HG03060 (cell line): ENCODE measurements around the gene KIF22.
"Not testable (repeated sequence)": the region's sequence is repeated elsewhere in the genome, so short reads cannot be mapped to it uniquely, and the experiment has no call there.

Experiments
- ATAC-seq: cut with Tn5 transposase; IDR thresholded peaks from one replicate; pipeline ENCODE4 v1.9.1; 2021; ENCODE audit warnings: low read depth, moderate number of reproducible peaks; ENCODE audit not compliant: unreplicated experiment

The KIF22 gene

DNA sequence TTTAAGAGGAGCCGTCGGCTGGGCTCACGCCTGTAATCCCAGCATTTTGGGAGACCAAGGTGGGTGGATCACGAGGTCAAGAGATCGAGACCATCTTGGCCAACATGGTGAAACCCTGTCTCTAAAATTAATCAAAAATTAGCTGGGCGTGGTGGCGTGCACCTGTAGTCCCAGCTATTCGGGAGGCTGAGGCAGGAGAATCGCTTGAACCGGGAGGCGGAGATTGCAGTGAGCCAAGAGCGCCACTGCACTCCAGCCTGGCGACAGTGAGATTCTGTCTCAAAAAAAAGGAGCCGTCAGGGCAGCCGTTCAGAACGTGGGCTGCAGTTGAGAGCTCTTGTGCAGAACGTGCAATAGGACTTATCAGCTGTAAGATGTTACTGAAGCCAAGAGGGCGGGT lies 2.6 kb downstream of the KIF22 start:
- ATAC-seq, result not testable (repeated sequence)

DNA sequence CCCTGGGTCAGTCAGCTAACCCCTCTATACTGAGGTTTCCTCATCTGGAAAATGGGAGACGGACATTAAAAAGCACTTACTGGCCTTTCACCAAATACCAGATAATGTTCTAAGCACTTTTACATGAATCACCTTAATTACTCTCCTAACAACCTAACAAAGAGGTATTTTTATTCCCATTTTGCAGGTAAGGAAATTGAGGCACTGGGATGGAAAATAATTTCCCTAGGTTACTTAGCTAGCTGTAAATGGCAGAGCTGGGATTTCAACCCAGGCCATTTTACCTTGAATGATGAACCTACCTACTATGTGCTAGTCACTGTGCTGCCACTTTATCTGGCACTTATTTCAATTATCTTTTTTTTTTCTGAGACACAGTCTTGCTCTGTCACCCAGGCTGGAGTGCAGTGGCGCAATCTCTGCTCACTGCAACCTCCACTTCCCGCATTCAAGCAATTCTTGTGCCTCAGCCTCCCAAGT lies 3.7 kb downstream of the KIF22 start:
- ATAC-seq, result no peak

DNA sequence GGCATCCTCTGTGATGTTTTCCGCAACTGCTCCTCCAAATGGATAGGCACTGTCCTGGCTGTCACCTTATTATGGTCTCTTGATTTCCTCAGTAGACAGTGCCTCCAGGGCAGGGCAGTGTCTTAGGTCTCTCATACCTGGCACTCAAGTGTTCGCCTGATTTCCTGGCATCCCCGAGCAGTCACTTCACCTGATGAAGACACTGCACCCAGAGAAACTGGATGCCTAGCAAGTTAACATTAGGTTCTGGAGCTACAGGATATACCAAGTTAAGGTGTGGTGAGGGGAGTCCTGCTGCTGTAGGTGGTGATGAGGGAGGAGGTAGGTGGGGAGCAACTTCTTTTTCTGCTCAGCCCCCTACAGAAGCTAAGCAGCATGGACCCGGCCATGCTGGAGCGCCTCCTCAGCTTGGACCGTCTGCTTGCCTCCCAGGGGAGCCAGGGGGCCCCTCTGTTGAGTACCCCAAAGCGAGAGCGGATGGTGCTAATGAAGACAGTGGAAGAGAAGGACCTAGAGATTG lies 11.9 kb downstream of the KIF22 start:
- ATAC-seq, result no peak

DNA sequence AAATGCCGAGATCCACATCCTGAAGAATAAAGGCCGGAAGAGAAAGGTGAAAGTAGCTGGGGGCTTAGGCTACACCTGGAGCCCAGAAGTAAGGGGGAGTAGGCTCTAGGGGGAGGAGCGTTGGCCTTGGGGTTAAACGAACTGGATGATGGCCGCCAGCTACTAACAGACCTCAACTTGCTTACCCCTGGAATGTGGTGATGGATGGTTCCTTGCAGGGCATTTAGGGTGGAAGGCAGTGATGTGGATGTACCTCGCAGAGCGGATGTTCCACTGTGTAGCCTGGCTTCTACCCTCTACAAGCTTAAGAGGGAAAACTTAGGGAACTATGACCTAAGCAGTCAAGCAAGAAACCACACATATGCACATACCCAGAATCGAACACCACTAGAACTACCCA lies 13.5 kb downstream of the KIF22 start:
- no peak for ATAC-seq

DNA sequence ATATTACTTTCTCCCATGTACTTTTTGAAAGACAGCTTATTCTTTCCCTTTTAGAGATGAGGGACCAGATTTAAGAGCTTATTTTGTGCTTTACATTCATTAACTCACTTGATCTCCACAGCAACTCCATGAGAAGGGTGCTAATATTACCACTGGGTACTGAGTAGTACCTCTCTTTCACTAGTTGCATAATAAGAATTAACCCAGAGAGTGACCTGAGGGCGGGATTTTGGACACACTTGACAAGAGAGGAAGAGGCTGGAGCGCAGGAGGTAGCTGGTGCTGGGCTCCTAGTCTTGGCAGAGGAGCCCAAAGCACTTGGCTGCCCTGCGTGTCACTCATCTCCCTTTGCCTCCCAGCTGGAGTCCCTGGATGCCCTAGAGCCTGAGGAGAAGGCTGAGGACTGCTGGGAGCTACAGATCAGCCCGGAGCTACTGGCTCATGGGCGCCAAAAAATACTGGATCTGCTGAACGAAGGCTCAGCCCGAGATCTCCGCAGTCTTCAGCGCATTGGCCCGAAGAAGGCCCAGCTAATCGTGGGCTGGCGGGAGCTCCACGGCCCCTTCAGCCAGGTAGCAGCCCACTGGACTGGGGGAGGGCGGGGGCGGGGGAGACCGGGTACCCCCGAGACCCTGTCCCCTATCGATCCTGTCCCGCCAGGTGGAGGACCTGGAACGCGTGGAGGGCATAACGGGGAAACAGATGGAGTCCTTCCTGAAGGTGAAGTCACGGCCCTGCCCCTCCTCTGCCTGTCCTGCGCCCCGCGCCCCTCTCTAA lies 14.1 kb downstream of the KIF22 start:
- no peak for ATAC-seq

DNA sequence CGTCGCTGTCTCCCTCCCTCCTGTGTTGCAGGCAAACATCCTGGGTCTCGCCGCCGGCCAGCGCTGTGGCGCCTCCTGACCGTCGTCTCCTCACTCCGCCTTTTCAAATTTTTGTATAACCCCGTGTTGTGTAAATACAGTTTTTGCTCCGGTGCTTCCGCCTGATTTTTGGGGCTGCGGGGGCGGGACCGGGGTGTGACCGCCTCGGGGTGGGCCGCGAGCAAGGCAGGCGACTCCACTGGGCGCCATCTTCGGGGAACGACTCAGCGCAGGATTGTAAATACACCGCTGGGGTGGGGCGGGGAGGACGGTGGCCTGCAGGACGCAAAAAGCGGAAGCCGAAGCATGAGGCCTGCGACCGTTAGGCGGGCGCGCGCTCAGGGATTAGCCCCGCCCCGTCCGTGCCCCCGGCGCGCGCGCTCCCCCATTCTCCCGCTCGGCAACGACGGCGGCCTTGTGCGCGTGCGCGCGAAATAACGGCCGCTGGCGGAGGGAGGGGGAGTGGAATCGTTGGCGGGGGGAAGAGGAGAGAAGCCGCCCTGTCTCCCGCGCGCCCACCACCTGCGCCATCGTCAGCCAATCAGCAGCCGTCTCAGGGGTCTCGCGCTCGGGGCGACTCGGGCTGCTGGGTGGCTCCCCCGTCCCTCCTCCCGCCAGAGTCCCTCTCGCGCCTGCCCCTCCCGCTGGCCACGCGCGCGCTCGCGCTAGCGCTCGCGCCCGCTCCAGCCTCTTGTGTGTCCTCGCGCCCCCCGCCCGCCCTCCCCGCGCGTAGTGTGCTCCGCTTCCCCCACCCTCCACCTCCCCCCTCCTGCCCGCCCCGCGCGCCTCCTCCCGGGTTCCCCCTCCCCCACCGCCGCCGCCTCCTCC lies 14.9 kb downstream of the KIF22 start:
- peak; percentile 37 for ATAC-seq

DNA sequence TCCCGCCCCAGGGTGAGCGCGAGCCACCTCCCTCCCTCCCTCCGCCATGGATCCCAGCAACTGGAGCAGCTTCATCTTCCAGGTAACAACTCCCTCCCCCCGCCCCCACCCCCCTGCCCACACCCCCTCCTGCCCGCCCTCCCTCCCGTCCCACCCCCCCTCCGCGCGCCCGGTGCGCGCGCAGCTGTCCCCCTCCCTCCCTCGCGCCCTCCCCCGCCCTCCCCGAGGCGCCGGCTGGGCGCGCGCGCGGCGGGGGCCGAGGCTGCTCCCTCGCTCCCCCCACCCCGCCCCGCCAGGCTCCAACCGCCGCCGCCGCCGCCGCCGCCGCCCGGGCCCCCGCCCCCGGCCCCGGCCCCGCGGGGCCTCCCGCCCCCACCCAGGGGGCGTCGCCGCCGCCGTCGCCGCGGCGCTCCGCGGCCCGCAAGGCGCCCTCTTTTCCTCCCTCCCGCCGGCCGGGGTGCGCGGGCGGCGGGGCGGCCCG lies 15.6 kb downstream of the KIF22 start, which contains the start of gene MAZ:
TSS of gene MAZ (plus strand) at position 431 of the 481 bp plus-strand sequence. CDS start 173 bp downstream, outside the sequence.
- no peak for ATAC-seq

DNA sequence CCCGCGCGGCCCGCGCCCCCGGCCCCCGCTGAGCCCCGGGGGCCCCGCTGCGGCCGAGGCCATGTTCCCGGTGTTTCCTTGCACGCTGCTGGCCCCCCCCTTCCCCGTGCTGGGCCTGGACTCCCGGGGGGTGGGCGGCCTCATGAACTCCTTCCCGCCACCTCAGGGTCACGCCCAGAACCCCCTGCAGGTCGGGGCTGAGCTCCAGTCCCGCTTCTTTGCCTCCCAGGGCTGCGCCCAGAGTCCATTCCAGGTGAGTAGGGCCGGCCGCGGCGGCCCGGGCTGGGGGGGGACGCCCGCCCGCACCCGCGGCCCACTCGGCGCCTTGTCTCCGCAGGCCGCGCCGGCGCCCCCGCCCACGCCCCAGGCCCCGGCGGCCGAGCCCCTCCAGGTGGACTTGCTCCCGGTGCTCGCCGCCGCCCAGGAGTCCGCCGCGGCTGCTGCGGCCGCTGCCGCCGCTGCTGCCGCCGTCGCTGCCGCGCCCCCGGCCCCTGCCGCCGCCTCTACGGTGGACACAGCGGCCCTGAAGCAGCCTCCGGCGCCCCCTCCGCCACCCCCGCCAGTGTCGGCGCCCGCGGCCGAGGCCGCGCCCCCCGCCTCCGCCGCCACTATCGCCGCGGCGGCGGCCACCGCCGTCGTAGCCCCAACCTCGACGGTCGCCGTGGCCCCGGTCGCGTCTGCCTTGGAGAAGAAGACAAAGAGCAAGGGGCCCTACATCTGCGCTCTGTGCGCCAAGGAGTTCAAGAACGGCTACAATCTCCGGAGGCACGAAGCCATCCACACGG lies 16.3 kb downstream of the KIF22 start:
- no peak for ATAC-seq

DNA sequence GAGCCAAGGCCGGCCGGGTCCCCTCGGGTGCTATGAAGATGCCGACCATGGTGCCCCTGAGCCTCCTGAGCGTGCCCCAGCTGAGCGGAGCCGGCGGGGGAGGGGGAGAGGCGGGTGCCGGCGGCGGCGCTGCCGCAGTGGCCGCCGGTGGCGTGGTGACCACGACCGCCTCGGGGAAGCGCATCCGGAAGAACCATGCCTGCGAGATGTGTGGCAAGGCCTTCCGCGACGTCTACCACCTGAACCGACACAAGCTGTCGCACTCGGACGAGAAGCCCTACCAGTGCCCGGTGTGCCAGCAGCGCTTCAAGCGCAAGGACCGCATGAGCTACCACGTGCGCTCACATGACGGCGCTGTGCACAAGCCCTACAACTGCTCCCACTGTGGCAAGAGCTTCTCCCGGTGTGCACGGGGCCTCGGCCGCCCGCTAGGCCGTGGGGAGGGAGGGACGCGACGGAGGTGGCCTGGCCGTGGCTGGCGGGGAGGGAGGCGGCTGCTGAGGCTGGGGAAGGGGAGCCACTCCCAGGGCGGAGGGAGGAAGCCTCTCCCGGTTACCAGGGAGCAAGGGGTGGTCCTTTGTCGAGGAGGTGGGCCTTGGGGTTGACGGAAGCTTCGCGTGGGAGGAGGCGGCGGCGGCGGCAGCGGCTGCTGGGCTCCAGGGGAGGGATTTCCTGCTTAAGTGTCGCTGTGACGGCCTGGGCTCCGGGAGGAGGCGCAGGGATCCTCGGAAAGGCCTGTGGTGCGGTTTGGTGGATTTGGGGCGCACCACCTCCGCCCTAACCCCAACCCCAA lies 17.1 kb downstream of the KIF22 start:
- no peak for ATAC-seq

DNA sequence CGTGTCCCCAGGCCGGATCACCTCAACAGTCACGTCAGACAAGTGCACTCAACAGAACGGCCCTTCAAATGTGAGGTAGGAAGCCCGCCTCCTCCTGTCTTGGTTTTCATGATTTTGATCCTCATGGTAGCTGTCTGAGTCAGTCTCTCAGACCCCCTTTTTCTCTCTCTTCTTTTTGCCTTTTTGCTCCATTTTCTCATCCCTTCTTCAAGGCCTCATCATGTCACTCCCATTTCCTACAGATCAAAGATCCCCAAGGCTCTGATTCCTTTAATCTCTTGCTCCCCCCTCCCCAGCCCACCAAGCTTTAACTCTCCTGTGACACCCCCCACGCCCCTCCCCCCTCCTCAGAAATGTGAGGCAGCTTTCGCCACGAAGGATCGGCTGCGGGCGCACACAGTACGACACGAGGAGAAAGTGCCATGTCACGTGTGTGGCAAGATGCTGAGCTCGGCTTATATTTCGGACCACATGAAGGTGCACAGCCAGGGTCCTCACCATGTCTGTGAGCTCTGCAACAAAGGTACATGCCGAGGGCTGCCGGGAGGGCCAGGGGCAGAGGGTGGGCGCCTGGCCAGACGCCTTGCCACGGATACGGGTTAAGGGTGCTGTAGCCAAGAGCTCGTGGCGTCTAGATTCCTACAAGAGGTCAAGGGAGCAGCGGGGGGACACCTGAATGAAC lies 17.8 kb downstream of the KIF22 start:
- no peak for ATAC-seq

DNA sequence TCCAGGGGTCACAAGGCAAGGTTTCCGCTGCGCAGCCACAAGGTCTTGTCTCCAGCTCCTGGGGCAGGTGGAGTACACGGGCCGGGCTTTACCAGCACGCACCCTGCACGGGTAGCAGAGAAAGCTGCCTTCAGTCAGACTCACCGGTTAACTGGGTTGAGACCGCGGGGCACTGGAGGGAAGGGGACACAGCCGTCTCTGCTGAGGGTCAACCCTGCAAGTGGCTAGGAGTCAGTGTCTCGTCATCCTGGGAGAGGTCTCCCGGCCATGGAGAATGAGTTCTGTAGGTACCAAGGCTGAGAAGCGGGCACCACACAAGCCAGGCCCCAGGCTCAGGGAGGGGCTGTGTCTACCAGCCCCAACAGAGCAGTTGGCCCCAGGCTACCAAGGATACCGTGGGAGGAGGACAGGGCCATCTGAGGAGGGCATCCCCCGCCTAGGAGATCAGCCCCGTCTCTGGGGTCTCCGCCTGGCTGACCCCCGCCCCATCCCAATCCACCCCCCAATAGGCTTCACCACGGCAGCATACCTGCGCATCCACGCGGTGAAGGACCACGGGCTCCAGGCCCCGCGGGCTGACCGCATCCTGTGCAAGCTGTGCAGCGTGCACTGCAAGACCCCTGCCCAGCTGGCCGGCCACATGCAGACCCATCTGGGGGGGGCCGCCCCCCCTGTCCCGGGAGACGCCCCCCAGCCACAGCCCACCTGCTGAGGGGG lies 18.6 kb downstream of the KIF22 start:
- no peak for ATAC-seq

DNA sequence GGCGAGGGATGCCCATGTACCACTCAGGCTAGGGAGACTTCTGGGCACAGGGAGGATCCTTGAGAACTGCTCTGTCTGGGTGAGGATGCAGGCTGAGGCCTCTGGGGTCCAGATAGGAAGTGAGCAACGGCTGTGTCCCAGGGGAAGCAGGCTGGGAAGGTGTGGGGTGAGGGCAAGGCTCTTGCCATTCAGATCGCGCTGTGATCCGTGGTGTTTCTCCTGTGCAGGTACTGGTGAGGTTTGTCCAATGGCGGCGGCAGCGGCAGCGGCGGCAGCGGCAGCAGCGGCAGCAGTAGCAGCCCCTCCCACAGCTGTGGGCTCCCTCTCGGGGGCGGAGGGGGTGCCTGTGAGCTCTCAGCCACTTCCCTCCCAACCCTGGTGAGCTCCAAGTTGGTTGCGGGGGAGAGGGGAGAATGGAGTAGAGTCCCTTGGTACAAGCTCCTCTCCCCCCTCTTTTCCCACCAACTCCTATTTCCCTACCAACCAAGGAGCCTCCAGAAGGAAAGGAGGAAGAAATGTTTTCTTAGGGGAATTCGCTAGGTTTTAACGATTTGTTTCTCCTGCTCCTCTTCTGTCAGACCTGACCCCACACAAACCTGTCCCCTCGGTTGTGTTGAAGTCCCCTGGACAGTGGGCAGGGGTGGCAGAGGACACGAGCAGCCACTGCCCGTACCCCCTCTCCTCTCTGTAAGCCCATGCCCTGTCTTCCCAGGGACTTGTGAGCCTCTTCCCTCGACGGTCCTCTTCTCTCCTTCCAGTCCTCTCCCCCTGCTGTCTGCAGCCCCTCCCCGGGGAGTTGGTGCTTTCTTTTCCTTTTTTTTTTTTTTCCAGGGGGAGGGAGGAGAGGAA lies 19.5 kb downstream of the KIF22 start:
- ATAC-seq, result no peak

DNA sequence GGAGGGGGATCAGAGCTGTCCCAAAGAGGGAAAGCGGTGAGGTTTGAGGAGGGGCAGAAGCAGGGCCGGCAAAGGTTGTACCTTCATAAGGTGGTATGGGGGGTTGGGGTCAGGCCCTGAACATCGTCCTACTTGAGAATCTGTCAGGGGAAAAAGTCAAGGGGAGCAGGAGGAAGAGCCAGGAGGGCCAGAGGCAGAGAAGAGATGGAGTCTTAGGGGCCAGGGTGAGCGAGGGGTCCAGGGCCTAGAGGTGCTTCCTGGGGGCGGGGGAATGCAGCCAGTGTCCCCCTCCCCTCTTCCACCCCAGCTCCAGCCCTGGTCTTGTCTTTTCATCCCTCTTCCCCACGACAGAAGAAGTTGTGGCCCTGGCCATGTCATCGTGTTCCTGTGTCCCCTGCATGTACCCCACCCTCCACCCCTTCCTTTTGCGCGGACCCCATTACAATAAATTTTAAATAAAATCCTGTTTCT lies 20.2 kb downstream of the KIF22 start:
- no peak for ATAC-seq

DNA sequence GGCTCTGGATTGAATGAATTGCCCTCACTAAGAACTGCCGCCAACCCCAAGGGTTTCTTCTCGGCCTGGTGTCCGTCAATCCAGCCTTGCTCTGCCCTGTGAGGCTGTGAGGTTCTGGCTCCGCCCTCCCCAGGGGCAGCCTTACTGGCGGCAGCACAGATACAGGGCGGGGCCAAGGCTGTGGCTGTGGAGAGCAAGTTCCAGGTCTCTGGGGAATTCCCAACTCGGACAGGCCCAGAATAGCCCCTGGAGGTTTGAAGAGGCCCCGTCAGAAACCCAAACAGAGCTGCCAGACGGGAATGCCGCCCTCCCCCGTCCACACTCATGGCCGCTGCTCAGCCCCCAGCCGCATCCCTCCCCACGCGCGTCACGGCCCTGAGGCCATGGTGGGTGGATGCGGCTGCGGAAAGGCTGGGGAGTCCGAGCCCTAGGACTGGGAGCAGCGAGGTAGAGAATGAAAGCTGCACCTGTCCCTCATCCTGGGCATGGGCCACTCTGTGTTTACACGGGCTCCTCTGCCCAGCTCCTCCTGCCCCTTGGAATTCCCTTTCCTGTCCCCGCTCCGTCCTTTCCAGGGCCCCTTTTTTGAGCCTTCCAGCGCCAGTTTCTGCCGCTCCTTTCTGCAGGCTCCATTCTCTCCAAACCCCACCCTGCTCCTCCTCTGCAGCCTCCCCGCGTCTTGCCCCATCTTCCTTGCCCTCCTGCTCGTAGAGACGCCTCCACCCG lies 20.8 kb downstream of the KIF22 start:
- ATAC-seq, result no peak

DNA sequence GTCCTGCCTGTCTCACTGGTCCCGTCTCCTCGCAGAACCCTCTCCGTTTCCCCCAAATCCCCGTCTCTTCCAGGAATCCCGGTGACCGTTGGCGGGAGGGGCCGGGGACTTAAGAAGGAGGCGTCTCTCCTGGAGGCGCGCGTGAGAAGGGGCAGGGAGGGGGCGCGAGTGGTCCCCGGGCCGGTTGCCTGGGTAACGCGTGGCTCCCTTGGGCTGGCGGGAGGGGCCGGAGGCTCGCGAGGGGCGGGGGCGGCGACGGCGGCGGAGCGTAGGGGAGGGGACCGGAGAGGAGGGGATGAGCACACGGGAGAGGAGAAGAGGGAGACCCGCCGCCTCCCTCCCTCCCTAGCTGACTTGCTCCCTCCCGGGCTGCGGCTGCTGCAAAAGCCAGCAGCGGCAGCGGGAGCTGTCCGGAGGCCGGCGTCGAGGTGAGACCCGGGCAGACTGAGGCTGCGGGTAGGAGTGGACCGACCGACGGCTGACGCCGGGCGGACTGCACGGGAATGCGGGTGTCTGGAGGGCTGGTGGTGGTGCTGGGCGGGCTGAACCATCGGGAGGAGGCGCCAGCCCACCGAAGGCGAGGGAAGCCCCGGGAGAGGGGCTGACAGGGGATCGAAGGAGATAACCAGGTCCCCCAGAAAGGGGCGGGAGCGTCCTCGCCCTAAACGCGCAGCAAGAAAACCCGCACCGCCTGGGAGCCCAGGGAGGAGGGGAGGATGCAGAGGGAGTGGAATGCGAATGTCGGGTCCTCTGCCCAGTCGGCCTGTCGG lies 21.5 kb downstream of the KIF22 start, which contains the start of gene PRRT2:
TSS of gene PRRT2 (plus strand) at position 298 of the 770 bp plus-strand sequence. CDS start 862 bp downstream, outside the sequence.
- no peak for ATAC-seq
